GM12865 (cell line): Measurements from ENCODE around the gene AMDHD1.
"Not testable (repeated sequence)": the region's sequence is repeated elsewhere in the genome, so short reads cannot be mapped to it uniquely, and the experiment has no call there.

Source experiments
- DNase-seq: peaks from one replicate; pipeline ENCODE4 v3.0.0; 2010; ENCODE audit warnings: low read depth
- H3K4me3 ChIP-seq: 2 replicates; pipeline ENCODE4 v1.5.1; 2011; ENCODE audit warnings: mild to moderate bottlenecking, low read depth, low read length, control low read depth
- TF ChIP-seq, protein P1 (sequence below): IDR thresholded peaks from 2 replicates; pipeline ENCODE4 v1.5.1; 2011; ENCODE audit warnings: low read length, control low read depth, low read depth, inconsistent platforms; ENCODE audit not compliant: insufficient read depth; ENCODE audit errors: missing control alignments

Gene AMDHD1

GRCh38 chr12:95960241-95960640 lies 17.1 kb downstream of the AMDHD1 start:
- no peak overlapping the region for H3K4me3 ChIP-seq
- TF ChIP-seq, protein P1, sequence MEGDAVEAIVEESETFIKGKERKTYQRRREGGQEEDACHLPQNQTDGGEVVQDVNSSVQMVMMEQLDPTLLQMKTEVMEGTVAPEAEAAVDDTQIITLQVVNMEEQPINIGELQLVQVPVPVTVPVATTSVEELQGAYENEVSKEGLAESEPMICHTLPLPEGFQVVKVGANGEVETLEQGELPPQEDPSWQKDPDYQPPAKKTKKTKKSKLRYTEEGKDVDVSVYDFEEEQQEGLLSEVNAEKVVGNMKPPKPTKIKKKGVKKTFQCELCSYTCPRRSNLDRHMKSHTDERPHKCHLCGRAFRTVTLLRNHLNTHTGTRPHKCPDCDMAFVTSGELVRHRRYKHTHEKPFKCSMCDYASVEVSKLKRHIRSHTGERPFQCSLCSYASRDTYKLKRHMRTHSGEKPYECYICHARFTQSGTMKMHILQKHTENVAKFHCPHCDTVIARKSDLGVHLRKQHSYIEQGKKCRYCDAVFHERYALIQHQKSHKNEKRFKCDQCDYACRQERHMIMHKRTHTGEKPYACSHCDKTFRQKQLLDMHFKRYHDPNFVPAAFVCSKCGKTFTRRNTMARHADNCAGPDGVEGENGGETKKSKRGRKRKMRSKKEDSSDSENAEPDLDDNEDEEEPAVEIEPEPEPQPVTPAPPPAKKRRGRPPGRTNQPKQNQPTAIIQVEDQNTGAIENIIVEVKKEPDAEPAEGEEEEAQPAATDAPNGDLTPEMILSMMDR = no peak
- no peak for DNase-seq

DNA sequence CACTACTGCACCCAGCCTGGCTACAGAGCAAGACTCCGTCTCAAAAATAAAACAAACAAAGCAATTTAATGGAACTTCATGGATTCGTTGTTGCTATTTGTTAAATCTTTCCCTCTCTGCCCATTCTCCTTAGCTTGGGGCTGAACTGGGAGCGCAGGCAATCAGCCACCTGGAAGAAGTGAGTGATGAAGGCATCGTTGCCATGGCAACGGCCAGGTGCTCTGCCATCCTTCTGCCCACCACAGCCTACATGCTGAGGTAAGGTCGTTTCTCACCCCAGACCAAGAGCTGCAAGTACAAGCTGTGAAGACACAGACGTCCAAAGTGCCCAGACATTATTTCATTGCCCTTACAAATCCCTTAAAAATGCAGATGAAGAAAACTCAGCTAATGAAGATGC lies 19.1 kb downstream of the AMDHD1 start:
- no peak overlapping the region for H3K4me3 ChIP-seq
- no peak for DNase-seq
- TF ChIP-seq, protein P1 = no peak

GRCh38 chr12:95963096-95963495 lies 20.0 kb downstream of the AMDHD1 start:
- DNase-seq = peak; percentile 28
- H3K4me3 ChIP-seq = no peak overlapping the region
- TF ChIP-seq, protein P1 = peak; percentile 41

DNA sequence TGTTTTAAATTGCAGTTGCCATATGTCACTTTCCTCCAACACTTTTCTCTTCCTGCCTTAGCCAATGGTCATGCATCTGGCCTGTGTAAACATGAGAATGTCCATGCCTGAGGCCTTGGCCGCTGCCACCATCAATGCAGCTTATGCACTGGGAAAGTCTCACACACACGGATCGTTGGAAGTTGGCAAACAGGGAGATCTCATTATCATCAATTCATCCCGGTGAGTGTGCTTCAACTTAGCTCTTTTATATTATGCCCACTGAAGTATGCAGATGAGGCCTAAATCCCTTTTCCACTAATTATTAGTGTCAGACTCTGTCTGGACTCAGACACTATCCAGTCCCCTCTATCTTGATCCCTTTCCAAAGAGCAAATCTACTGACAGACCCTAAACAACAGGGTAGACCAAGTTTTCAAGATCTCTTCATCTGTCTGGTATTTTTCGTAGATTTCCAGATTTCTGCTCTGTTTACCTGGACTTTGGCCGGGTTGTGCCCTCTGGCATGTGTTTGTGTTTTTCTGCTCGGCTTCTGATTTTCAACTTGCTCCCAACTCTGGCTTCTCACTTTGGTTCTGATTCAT lies 23.2 kb downstream of the AMDHD1 start:
- no peak for DNase-seq
- TF ChIP-seq, protein P1 = no peak

DNA sequence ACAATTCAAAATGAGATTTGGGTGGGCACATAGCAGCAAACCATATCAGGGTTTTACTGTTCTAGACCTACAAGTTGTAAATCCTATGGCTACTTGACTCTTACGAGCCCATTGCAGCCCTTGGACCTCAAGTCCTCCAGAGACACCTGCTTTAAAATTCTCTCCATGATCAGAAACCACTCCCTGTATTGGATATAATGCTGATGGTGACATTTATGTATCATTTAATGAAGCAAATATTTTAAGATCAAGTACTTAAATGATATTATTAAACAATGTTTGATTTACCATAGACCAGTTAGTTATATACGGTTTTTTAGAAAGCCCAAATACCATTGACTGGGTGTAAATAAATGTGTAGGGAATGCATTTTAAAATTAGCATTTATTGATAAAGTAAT lies 24.2 kb downstream of the AMDHD1 start:
- TF ChIP-seq, protein P1 = no peak
- no peak overlapping the region for H3K4me3 ChIP-seq
- no peak for DNase-seq

More for the DNA sequence above, 23.2 kb downstream of the AMDHD1 start:
- H3K4me3 ChIP-seq = no peak overlapping the region

DNA sequence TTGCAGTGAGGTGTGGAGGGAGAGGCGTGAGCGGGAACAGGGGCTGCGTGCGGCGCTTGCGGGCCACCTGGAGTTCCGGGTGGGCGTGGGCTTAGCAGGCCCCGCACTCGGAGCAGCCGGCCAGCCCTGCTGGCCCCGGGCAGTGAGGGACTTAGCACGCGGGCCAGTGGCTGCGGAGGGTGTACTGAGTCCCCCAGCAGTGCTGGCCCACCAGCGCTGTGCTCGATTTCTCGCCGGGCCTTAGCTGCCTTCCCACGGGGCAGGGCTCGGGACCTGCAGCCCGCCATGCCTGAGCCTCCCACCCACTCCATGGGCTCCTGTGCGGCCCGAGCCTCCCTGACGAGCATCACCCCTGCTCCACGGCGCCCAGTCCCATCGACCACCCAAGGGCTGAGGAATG lies 26.0 kb downstream of the AMDHD1 start:
- not testable (repeated sequence) for H3K4me3 ChIP-seq, DNase-seq

DNA sequence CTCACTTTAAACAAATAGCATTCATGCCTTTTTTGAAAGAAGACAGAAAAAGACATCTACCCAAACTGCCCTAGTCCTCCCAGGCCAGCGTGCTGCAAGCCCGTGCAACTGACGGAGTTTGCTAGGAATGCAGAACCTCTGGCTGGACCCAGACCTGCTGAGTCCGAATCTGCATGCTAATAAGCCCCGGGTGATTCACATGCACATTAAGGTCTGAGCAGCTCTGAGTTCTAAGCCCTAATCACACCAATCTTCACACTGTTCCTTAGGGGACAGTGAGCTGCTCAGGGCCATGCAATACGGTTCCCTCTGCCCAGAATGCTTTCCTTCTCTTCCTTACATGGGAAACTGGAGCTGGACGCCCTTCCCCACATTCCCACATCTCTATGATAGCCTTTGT lies 27.8 kb downstream of the AMDHD1 start:
- H3K4me3 ChIP-seq = no peak overlapping the region
- TF ChIP-seq, protein P1 = no peak
- DNase-seq = no peak
